GM18867 (cell line): ENCODE data around the gene LENEP.

Source experiments
- ATAC-seq: cut with Tn5 transposase; IDR thresholded peaks from one replicate; pipeline ENCODE4 v1.9.1; 2021; ENCODE audit warnings: mild to moderate bottlenecking, moderate library complexity; ENCODE audit not compliant: unreplicated experiment

The LENEP gene

GRCh38 chr1:155009742-155010141 lies 16.4 kb downstream of the LENEP start:
- no peak for ATAC-seq

- no peak for ATAC-seq
Observed at GRCh38 chr1:155010211-155010918, 17.0 kb downstream of the LENEP start.

GRCh38 chr1:155011004-155011416 lies 17.6 kb downstream of the LENEP start:
- ATAC-seq: no peak

GRCh38 chr1:155011437-155012025 lies 18.1 kb downstream of the LENEP start:
- ATAC-seq: no peak

GRCh38 chr1:155012026-155012546 lies 18.7 kb downstream of the LENEP start:
- no peak for ATAC-seq

GRCh38 chr1:155012776-155013602 lies 19.6 kb downstream of the LENEP start:
- no peak for ATAC-seq

GRCh38 chr1:155013632-155014031 lies 20.2 kb downstream of the LENEP start:
- no peak for ATAC-seq

GRCh38 chr1:155014709-155015508 lies 21.5 kb downstream of the LENEP start:
- ATAC-seq: no peak

- ATAC-seq: no peak
Observed at GRCh38 chr1:155015527-155016230, 22.3 kb downstream of the LENEP start.

- ATAC-seq: no peak
Observed at GRCh38 chr1:155016231-155016831, 22.9 kb downstream of the LENEP start.

GRCh38 chr1:155017041-155017945 lies 23.9 kb downstream of the LENEP start:
- ATAC-seq: peak; percentile 72

- ATAC-seq: no peak
Observed at GRCh38 chr1:155017946-155018316, 24.5 kb downstream of the LENEP start.

GRCh38 chr1:155018617-155019348 lies 25.4 kb downstream of the LENEP start:
- no peak for ATAC-seq

- ATAC-seq: no peak
Observed at GRCh38 chr1:155019377-155020245, 26.2 kb downstream of the LENEP start.

GRCh38 chr1:155022136-155022926 lies 28.9 kb downstream of the LENEP start:
- no peak for ATAC-seq

- ATAC-seq: no peak
Observed at GRCh38 chr1:155022927-155023236, 29.5 kb downstream of the LENEP start.

- ATAC-seq: no peak
Observed at GRCh38 chr1:155023627-155024026, 30.2 kb downstream of the LENEP start.
